ENCODE data around the gene IL34. TPM values are rescaled to one million over a fixed set of nuclear protein-coding genes. Genes with fewer than 3 reads are reported as not detected.

The IL34 gene
- total RNA-seq, 1 donor from 2014 or later, result 7.3 TPM

- DNase-seq, result no peak
These were observed 56.9 kb downstream of the IL34 start for GRCh38 chr16:70703041-70703834.

- DNase-seq, result no peak
These were observed 57.5 kb downstream of the IL34 start for GRCh38 chr16:70703835-70704381.

- DNase-seq, result no peak
These were observed 58.2 kb downstream of the IL34 start for GRCh38 chr16:70704586-70704985.

DNA sequence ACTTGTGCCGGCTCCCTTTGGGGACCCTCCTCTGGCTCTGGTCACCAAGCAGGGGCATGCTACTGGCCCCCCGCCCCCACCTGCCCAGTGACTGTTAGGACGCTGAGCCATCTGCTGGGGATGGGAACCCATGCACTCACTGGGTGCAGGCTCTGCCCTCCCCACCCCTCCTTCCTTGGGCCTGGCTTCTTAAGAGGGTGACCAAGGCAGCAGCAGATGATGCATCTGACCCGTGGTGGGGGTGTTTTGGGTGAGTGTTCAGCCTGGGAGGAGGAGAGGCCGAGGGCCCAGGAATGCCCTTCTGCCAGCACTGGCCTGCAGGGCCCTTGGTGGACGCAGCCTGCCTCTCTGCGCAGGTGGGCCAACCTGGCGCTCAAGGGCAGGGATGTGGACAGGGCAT, 58.7 kb downstream of the IL34 start:
- DNase-seq, result no peak

- DNase-seq, result peak; percentile 56
These were observed 60.6 kb downstream of the IL34 start for GRCh38 chr16:70706948-70707465.

DNA sequence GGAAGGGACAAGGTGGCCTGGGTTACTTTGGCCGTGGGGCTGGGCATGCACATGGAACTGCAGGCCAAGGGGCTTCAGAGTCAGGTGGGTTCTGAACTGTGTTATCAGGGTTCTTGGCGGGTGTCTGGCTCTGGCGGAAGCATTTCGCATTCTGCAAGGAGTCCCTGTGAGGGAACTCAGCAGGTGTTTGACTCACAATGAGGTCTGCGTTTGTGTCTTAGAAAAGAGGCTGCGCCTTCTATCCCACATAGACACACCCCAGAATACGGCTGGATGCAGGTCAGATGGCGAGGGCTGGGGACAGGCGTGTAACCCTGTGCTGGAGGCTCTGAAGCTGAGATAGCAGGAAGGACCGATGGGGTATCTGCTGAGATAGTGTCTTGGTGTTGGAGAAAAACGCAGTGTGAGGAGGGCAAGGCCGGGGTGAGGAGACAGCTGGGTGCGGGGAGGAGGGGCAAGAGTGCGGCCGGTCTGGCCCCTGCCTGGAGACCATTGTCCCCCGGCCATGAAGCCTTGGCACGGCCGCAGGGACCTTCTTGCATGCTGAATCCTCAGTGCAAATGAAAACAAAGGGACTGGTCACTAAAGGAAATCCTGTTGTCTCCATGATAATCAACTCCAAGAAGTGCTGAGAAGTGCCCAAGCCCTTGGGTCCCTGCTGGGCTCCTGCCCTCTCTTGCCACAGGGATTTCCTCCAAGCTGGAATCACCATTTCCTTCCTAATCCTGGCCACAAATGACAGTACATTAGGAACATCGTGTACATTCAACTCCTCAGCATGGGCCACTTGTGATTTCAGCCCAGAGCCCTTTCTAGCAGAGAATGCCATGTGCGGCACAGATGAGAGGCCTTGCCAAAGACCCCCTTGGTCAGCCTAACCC, 62.2 kb downstream of the IL34 start:
- DNase-seq, result no peak

DNA sequence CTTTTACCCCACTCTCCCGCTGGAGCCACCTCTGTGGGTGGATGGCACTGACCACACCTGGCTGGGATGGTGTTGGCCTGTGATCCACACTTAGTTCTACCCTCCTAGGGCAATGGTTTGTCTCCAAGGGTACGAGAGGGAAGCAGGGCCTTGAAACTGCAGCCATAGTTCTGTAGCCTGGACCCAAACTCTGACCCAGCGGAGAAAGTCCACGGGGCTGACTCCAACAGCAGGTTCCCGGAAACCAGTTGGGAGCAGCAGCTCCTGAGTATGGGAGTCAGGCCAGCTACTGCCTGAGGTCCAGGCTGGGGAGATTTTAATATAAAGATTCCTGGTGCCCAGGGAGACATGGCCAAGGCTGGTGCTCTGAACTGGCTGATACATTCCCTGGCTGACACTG, 63.1 kb downstream of the IL34 start:
- no peak for DNase-seq

DNA sequence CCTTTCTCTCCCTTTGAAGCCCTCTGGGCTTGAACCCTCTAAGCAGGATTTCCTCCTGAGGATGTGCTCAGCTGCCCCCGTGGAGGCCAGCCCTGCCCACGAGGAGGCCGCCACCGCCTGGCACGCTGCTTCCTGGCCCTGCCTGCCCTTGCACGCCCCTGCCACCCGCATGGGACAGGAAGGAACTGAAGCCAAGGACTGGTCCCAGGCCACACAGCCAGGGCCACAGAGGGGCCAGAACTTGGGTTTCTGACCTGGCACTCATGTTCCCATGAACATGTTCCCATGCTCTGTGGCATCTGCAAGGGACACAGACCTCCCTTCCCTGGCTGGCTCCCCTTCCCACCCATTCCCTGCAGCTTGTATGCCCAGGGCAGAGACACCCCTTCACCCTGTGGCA, 63.6 kb downstream of the IL34 start:
- DNase-seq, result no peak

Other genes starting within 250 kb of the IL34 start
- gene ST3GAL2, start 207.5 kb upstream of the IL34 start, total RNA-seq, result 52.4 and 61.2 TPM in 2 replicates
- gene FCSK, start 192.0 kb upstream of the IL34 start, total RNA-seq, result 11.2 and 19.9 TPM in 2 replicates
- 93.8 and 98.0 TPM in 2 replicates for gene COG4, start 123.0 kb upstream of the IL34 start, total RNA-seq
- 96.3 and 148 TPM in 2 replicates for gene SF3B3, start 122.7 kb upstream of the IL34 start, total RNA-seq
- 19.9 and 20.6 TPM in 2 replicates for gene MTSS2, start 39.5 kb downstream of the IL34 start, total RNA-seq
- gene VAC14, start 154.6 kb downstream of the IL34 start, total RNA-seq, result 20.6 and 40.4 TPM in 2 replicates